ENCODE results near the gene NDUFA12. TPM values are rescaled to one million over a fixed set of nuclear protein-coding genes. Genes with fewer than 3 reads are reported as not detected.
"Not testable (repeated sequence)": the region's sequence is repeated elsewhere in the genome, so short reads cannot be mapped to it uniquely, and the experiment has no call there.

The NDUFA12 gene
- 392 TPM for total RNA-seq
- long read RNA-seq, transcript NDUFA12-201 (4 exons, 635 nt), result major isoform, 118 of 122 reads
- long read RNA-seq, partial matches to known transcripts, result 1 of 122 reads
- long read RNA-seq, other reads (novel, unspliced or antisense), result 2 of 122 reads

DNA sequence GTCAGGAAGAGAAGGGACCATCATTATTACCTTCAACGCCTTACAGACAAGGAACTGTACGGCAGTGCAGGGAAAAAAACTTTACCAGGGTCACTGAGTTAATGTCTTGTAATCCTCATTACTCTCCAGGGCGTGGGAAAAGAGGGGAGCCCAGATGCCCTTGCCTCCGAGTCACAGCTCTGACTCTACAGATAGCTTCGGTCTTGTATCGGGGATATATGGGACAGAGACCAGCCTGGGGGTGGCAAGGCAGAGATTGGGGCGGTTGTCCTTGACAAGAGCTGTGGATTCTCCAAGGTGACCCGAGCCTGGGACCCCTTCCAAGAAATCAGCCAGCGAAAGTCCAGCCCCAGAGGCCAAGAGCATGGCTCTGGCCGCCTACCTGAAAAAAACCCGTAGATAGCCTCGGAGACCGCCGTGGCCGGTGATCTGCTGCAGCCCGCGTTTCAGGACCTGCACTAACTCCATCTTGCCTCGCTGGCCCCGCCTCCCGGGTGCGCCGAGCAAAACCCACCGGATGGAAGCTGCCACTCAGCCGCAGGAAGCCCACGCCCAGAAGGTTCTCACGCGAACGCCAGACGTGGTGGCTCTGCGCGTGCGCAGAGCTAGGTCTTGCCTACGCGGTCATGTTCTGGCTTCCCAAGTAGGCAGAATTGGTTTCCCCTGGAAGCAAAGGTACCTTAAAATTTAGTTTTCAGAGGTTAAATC, at the start of gene NDUFA12:
NDUFA12 (minus strand) TSS at position 485 of the 708 bp plus-strand sequence; CDS start at position 468, 17 bp downstream.
- intact Hi-C loops (cut with DNase I), result no loop called here
- DNase-seq (peak; percentile 98), ATAC-seq (ENCODE audit: poor library complexity) (peak; percentile 100)

DNA sequence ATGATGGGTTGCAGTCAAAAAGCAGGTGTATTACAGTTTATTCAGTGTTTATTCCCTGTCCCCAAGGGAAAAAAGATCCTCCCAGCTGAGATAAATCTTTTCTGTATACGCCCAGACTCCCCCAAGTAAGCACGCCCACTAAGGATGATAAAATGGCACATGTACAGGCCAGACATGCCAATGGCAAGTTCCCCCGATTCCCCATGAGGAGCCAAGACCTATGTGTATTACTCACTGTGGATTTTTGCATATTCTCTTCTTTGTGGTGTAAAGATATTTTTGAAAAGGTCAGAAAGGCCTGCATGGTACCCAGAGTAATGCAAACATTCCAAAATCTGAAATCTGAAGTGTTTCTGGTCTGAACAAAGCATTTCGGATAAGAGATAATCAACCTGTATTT, 47.7 kb upstream of the NDUFA12 start:
- intact Hi-C loops (cut with DNase I), result no loop called here
- no peak for DNase-seq
- ATAC-seq (ENCODE audit: poor library complexity), result no peak

DNA sequence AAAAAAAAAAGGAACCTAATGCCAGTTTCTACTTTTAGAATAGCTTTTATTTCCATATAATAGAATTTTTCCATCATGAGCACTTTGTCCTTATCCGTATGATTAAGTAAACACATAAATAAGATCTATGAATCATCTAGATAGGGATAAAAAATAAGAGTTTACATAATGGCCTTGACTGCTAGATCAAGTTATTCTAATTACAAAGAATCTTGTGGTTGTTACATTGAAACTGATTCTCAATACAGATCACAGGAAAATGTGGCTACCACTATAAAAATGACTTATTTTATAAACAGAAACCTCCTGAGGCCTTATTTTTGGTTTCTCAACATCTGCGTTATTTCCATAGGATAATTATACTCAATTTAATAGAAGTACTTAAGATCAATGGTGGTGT, 34.4 kb upstream of the NDUFA12 start:
- intact Hi-C loops (cut with DNase I), result no loop called here
- DNase-seq (no peak), ATAC-seq (ENCODE audit: poor library complexity) (no peak)

DNA sequence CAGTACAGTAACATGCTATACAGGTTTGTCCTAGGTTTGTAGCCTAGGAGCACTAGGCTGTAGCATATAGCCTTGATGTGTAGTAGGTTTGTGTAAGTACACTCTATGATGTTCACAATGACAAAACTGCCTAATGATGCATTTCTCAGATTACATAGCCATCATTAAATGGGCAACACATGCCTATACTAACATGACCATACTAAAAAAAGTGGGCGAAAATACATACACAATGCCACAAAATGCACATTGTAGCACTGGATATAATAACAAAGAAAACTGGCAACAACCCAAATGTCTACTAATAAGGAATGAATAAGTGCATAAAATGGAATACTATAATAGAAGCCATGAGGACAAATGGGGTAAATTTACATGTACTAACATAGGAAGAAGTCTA, 31.3 kb upstream of the NDUFA12 start:
- no peak for DNase-seq
- intact Hi-C loops (cut with DNase I), result no loop called here
- ATAC-seq (ENCODE audit: poor library complexity), result no peak

DNA sequence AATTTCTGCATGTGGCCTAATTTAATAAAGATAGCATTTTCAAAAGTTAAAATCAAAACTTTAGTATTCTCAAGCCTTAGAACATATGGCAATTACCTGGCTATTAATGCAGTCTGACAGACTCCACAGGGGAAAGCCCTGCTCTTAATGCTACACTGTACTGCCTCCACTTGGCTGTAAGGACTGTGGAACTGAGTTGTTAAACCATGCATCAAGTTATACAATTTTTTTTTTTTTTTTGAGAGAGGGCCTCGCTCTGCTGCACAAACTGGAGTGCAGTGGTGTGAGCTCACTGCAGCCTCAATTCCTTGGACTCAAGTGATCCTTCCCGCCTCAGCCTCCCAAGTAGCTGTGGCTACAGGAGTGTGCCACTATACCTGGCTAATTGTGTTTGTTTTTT, 19.0 kb upstream of the NDUFA12 start:
- ATAC-seq (ENCODE audit: poor library complexity) (no peak), DNase-seq (no peak)
- intact Hi-C loops (cut with DNase I), result no loop called here

DNA sequence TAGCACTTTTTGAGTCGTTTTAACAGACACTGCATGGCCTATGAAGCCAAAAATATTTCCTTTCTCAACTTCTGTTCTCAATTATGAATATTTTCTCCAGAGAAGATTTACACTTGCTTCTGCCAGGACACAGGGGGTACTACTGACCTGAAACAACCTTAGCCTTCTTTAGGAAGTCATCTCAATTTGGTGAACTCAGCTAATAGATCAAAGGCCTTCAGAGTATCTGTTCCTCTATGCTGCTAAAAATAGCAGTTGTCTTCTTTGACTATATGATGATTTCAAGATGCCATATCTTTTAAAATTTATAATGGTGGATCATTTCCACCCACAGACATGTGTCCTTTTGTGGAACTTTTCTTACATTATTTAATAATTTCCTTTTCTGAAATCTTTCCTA, 14.0 kb upstream of the NDUFA12 start:
- ATAC-seq (ENCODE audit: poor library complexity) (no peak), DNase-seq (no peak)
- intact Hi-C loops (cut with DNase I), result no loop called here

DNA sequence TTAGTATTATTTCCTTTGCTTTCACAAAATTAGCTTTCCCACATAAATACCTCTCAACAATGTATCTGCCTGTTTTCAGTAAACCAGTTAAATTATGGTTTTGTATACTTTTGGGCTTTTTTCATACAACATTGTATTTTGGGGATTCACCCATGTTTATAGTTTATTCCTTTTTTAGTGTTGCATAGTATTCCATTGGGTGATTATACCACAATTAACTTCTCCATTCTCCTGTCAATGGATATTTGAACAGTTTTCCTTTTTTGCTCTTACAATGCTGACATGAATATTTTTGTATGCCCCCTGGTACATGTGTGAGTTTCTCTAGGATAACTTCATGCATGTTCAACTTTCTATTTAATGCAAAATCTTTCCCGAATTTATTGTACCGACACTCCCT, 12.6 kb upstream of the NDUFA12 start:
- intact Hi-C loops (cut with DNase I), result no loop called here
- ATAC-seq (ENCODE audit: poor library complexity), result no peak
- no peak for DNase-seq

GRCh38 chr12:95014554-95014953, 11.1 kb upstream of the NDUFA12 start:
- DNase-seq (no peak), ATAC-seq (ENCODE audit: poor library complexity) (no peak)
- intact Hi-C loops (cut with DNase I), result no loop called here

DNA sequence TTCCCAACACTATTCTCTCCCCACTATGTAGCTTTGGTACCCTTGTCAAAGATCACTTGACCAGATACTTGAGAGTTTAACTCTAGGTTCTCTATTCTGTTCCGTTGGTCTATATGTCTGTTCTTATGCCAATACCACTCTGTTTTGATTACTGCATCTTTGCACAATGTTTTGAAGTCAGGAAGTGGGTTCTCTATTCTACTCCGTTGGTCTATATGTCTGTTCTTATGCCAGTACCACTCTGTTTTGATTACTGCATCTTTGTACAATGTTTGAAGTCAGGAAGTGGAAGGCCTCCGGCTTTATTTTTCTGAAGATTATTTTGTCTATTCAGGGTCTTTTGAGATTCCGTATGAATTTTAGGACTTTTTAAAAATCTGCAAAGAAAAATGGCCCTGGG, 2.7 kb upstream of the NDUFA12 start:
- DNase-seq (no peak), ATAC-seq (ENCODE audit: poor library complexity) (no peak)
- intact Hi-C loops (cut with DNase I), result no loop called here

DNA sequence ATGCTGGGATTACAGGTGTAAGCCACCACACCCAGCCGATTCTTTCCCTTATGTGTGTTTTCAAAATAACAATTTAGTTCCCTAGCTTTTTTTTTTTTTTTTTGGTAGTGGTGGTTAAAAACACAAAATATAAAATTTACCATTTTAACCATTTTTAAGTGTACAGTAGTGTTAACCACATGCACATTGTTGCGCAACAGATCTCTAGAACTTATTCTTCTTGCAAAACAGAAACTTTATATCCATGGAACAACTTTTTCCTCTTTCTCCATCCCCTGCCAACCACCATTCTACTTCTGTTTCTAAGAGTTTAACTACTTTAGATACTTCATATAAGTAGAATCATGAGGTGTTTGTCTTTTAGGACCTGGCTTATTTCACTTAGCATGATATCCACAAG, 1.1 kb upstream of the NDUFA12 start:
- intact Hi-C loops (cut with DNase I), result no loop called here
- no peak for DNase-seq

GRCh38 chr12:95003921-95004272, 400 bp upstream of the NDUFA12 start:
- intact Hi-C loops (cut with DNase I), result no loop called here
- ATAC-seq (ENCODE audit: poor library complexity) (peak; percentile 30), DNase-seq (no peak)

More for the DNA sequence above, 1.1 kb upstream of the NDUFA12 start:
- ATAC-seq (ENCODE audit: poor library complexity), result no peak

DNA sequence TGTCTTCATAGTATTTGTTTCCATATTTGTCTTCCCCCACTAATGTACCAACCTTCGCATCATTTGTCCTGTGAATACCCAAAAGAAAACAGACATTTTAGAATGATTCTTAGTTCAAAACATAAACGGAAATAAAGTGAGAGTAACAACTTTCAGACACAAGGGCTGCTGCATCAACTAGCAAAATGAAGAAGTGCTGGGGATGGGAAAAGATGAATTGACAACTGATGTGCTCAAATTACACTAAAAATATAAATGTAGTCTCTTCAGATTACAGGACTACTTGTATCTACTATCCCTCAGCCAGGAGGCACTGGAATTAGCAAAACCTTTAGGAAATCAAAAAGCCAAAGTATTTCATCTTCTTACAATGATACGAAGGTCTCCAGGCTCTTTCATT, 743 bp downstream of the NDUFA12 start:
- DNase-seq, result no peak
- ATAC-seq (ENCODE audit: poor library complexity), result no peak
- intact Hi-C loops (cut with DNase I), result no loop called here

GRCh38 chr12:94998326-94998725, 5.2 kb downstream of the NDUFA12 start:
- intact Hi-C loops (cut with DNase I), result no loop called here
- DNase-seq (no peak), ATAC-seq (ENCODE audit: poor library complexity) (no peak)

GRCh38 chr12:94997726-94998125, 5.8 kb downstream of the NDUFA12 start:
- no peak for ATAC-seq (ENCODE audit: poor library complexity)
- no peak for DNase-seq
- intact Hi-C loops (cut with DNase I), result no loop called here

GRCh38 chr12:94997061-94997460, 6.4 kb downstream of the NDUFA12 start:
- intact Hi-C loops (cut with DNase I), result no loop called here
- DNase-seq, result no peak
- no peak for ATAC-seq (ENCODE audit: poor library complexity)

DNA sequence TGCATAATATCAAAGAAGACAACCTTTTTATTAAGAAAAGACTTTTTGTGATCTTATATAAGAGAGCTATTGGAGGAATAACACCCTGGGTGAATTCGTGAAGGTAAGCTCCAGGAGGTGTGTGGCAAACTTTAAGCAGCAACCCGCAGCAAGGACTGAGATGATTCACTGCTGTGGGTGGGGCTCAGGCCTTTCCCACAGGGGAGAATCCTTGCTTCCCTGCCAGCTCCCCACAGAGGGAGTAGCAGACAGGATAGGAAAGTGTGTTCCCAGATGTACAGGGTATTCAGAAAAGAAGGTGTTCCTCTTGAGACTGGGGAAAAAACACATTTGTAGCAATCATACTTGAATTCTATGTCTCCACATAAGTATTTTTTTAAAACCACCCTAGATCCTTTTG, 9.2 kb downstream of the NDUFA12 start:
- ATAC-seq (ENCODE audit: poor library complexity), result no peak

GRCh38 chr12:94993855-94994254, 9.6 kb downstream of the NDUFA12 start:
- DNase-seq; ATAC-seq (ENCODE audit: poor library complexity); intact Hi-C loops (cut with DNase I): not testable (repeated sequence)

More for the DNA sequence above, 9.2 kb downstream of the NDUFA12 start:
- DNase-seq, result no peak
- intact Hi-C loops (cut with DNase I), result no loop called here

GRCh38 chr12:94990222-94990621, 13.3 kb downstream of the NDUFA12 start:
- intact Hi-C loops (cut with DNase I), result no loop called here
- no peak for DNase-seq
- no peak for ATAC-seq (ENCODE audit: poor library complexity)

GRCh38 chr12:94988471-94988870, 15.0 kb downstream of the NDUFA12 start:
- ATAC-seq (ENCODE audit: poor library complexity), result no peak
- intact Hi-C loops (cut with DNase I), result no loop called here

DNA sequence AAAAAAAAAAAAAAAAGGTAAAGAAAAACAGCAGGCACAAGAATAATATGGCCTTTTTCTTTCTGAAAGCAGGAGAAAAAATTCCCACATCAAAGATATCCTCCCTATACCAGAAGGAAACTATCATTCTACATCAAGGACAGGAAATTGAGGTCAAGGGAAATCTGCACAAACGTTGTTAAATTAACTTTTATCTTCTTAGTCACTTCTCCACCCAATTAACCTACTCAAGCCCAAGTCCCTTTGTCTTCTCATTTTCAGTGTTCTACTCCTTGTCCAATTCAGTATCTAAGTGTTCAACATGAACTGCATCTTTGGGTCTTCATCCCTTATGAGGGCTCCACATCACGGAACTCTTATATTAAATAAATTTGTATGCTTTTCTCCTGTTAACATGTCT, 15.7 kb downstream of the NDUFA12 start:
- no peak for ATAC-seq (ENCODE audit: poor library complexity)

More at GRCh38 chr12:94988471-94988870, 15.0 kb downstream of the NDUFA12 start:
- no peak for DNase-seq

More for the DNA sequence above, 15.7 kb downstream of the NDUFA12 start:
- intact Hi-C loops (cut with DNase I), result no loop called here
- DNase-seq, result no peak

Data from Right ventricle myocardium superior (tissue), 1 donor.